SK-N-SH (cell line): ENCODE results near the gene GSDMA. TPM values are rescaled to one million over a fixed set of nuclear protein-coding genes. Genes with fewer than 3 reads are reported as not detected.

Experiments
- CTCF ChIA-PET: fragments of 300-600, 350-600 bp; formaldehyde crosslinking; extraction: SDS; loops from one replicate; lab custom pipeline; 2021; lab: Yijun Ruan, JAX
- POLR2A ChIA-PET: fragments of 350-600 bp; sonication (Branson Sonifier 250); formaldehyde crosslinking; extraction: SDS; loops from one replicate; lab custom pipeline; 2020; ENCODE audit warnings: antibody characterized with exemption, inconsistent platforms; lab: Yijun Ruan, JAX
- DNase-seq: peaks from one replicate; pipeline ENCODE4 v3.0.0; 2012
- H2AFZ ChIP-seq: fragments of 200-600 bp; sonication (generic); 2 replicates; pipeline ENCODE4 v1.8.1; 2016; ENCODE audit warnings: antibody characterized with exemption, mild to moderate bottlenecking, low read depth
- H3F3A ChIP-seq: fragments of 200-600 bp; sonication (generic); replicated peaks from 2 replicates; pipeline ENCODE3; 2016; ENCODE audit warnings: antibody characterized with exemption, mild to moderate bottlenecking; ENCODE audit not compliant: insufficient read depth
- H3K27ac ChIP-seq, 2 experiments: fragments of 200-500 bp in 1 of 2; fragments of 200-600 bp in 1 of 2; sonication (Bioruptor generic) in 1 of 2; sonication (generic), shearing (Covaris generic) in 1 of 2; 2 replicates each; pipeline versions ENCODE4 v1.5.1 to v1.6.1; 2014 to 2016; ENCODE audit warnings: low read depth in 2 of 2, inconsistent platforms in 1 of 2, low read length in 1 of 2, mild to moderate bottlenecking in 1 of 2, mixed read lengths in 1 of 2
- H3K27me3 ChIP-seq: fragments of 200-600 bp; sonication (generic), shearing (Covaris generic); 2 replicates; pipeline ENCODE4 v1.6.1; 2016; ENCODE audit warnings: mixed run types; ENCODE audit not compliant: insufficient read depth
- H3K36me3 ChIP-seq, 2 experiments: fragments of 200-500 bp in 1 of 2; fragments of 200-600 bp in 1 of 2; sonication (Bioruptor generic) in 1 of 2; sonication (generic) in 1 of 2; replicated peaks in 1 of 2; 2 replicates each; pipeline versions ENCODE3 to v1.5.1; 2014 to 2016; ENCODE audit warnings: low read length in 1 of 2, mild to moderate bottlenecking in 1 of 2; ENCODE audit not compliant: insufficient read depth in 2 of 2, control insufficient read depth in 1 of 2
- H3K4me1 ChIP-seq, 2 experiments: fragments of 200-500 bp in 1 of 2; fragments of 200-600 bp in 1 of 2; sonication (Bioruptor generic) in 1 of 2; sonication (generic), shearing (Covaris generic) in 1 of 2; 2 replicates each; pipeline versions ENCODE4 v1.5.1 to v1.6.1; 2014 to 2016; ENCODE audit warnings: low read depth in 1 of 2, low read length in 1 of 2, mixed run types in 1 of 2; ENCODE audit not compliant: insufficient read depth in 2 of 2, control insufficient read depth in 1 of 2
- H3K4me2 ChIP-seq: fragments of 200-600 bp; sonication (generic), shearing (Covaris generic); 2 replicates; pipeline ENCODE4 v1.6.1; 2017; ENCODE audit warnings: mixed run types
- H3K4me3 ChIP-seq, 2 experiments: fragments of 200-500 bp in 1 of 2; fragments of 200-600 bp in 1 of 2; sonication (Bioruptor generic) in 1 of 2; sonication (generic), shearing (Covaris generic) in 1 of 2; 2 replicates each; pipeline versions ENCODE4 v1.5.1 to v1.8.1; 2014 to 2016; ENCODE audit warnings: low read depth in 2 of 2, inconsistent platforms in 1 of 2, low read length in 1 of 2, mild to moderate bottlenecking in 1 of 2, mixed read lengths in 1 of 2, moderate library complexity in 1 of 2
- H3K79me2 ChIP-seq: fragments of 200-600 bp; sonication (generic); 2 replicates; pipeline ENCODE4 v1.8.1; 2017; ENCODE audit warnings: mild to moderate bottlenecking; ENCODE audit not compliant: insufficient read depth
- H3K9ac ChIP-seq: fragments of 200-600 bp; sonication (generic); 2 replicates; pipeline ENCODE4 v1.6.1; 2017; ENCODE audit warnings: mixed run types
- H3K9me2 ChIP-seq: fragments of 200-600 bp; sonication (generic); 2 replicates; pipeline ENCODE4 v1.6.1; 2017; ENCODE audit warnings: mixed run types
- H3K9me3 ChIP-seq: fragments of 200-600 bp; sonication (generic); 2 replicates; pipeline ENCODE4 v1.6.1; 2017; ENCODE audit warnings: mixed run types, mild to moderate bottlenecking, moderate library complexity
- H4K20me1 ChIP-seq: fragments of 200-600 bp; sonication (generic); 2 replicates; pipeline ENCODE4 v1.6.1; 2017; ENCODE audit warnings: mild to moderate bottlenecking, mixed run types; ENCODE audit not compliant: insufficient read depth
- CTCF ChIP-seq: fragments of 200-600 bp; sonication (generic); IDR thresholded peaks from 2 replicates; pipeline ENCODE4 v1.6.1; 2017; ENCODE audit warnings: antibody characterized with exemption, mild to moderate bottlenecking, moderate library complexity
- EZH2phosphoT487 ChIP-seq: fragments of 200-600 bp; sonication (generic); IDR thresholded peaks from 2 replicates; pipeline ENCODE4 v1.6.1; 2017; ENCODE audit warnings: low read depth, mixed run types, mild to moderate bottlenecking, antibody characterized with exemption, moderate library complexity, borderline replicate concordance
- FOXJ3 ChIP-seq: sonication (generic); formaldehyde crosslinking; IDR thresholded peaks from 2 replicates; pipeline ENCODE4 v1.5.1; 2020; ENCODE audit warnings: mild to moderate bottlenecking, missing genetic modification reagents
- FOXM1 ChIP-seq: IDR thresholded peaks from 2 replicates; pipeline ENCODE4 v1.4.0; 2012; ENCODE audit warnings: low read depth, mild to moderate bottlenecking
- JUND ChIP-seq: IDR thresholded peaks from 2 replicates; pipeline ENCODE4 v1.4.0; 2012
- MEF2A ChIP-seq: IDR thresholded peaks from 2 replicates; pipeline ENCODE4 v1.4.0; 2012; ENCODE audit warnings: low read depth, borderline replicate concordance
- NFIC ChIP-seq: IDR thresholded peaks from 2 replicates; pipeline ENCODE4 v1.4.0; 2012; ENCODE audit warnings: borderline replicate concordance
- NRF1 ChIP-seq: IDR thresholded peaks from 2 replicates; pipeline ENCODE4 v1.6.1; 2012; ENCODE audit warnings: low read depth, mild to moderate bottlenecking, low read length
- PBX3 ChIP-seq: IDR thresholded peaks from 2 replicates; pipeline ENCODE4; 2012
- POLR2AphosphoS5 ChIP-seq: IDR thresholded peaks from 2 replicates; pipeline ENCODE4 v1.6.1; 2012; ENCODE audit warnings: low read depth, low read length
- RAD21 ChIP-seq: IDR thresholded peaks from 2 replicates; pipeline ENCODE4 v1.6.1; 2012; ENCODE audit warnings: mild to moderate bottlenecking, low read length
- RFX5 ChIP-seq: IDR thresholded peaks from 2 replicates; pipeline ENCODE4 v1.6.1; 2012; ENCODE audit warnings: mild to moderate bottlenecking, improper control_type of control experiment, low read length
- SIN3A ChIP-seq: IDR thresholded peaks from 2 replicates; pipeline ENCODE4 v1.6.1; 2012; ENCODE audit warnings: low read depth, mild to moderate bottlenecking, low read length, moderate library complexity, borderline replicate concordance
- SMC3 ChIP-seq: IDR thresholded peaks from 2 replicates; pipeline ENCODE4 v1.6.1; 2012; ENCODE audit warnings: low read depth, low read length, improper control_type of control experiment
- TAF1 ChIP-seq: IDR thresholded peaks from 2 replicates; pipeline ENCODE4 v1.6.1; 2012; ENCODE audit warnings: low read depth, mild to moderate bottlenecking, low read length, moderate library complexity, borderline replicate concordance
- TEAD4 ChIP-seq: IDR thresholded peaks from 2 replicates; pipeline ENCODE4 v1.4.0; 2012; ENCODE audit warnings: mild to moderate bottlenecking, borderline replicate concordance; ENCODE audit not compliant: insufficient read depth
- USF2 ChIP-seq: fragments of 150-350 bp; IDR thresholded peaks from 2 replicates; pipeline ENCODE4 v1.6.1; 2017; ENCODE audit warnings: antibody characterized with exemption, low read length, low read depth, borderline replicate concordance
- YY1 ChIP-seq: IDR thresholded peaks from 2 replicates; pipeline ENCODE4 v1.4.0; 2012; ENCODE audit warnings: low read depth, mild to moderate bottlenecking
- whole genome bisulfite sequencing: methylation state at CpG from one replicate; pipeline ENCODE4 v1.1.6; 2017; ENCODE audit warnings: low lambda C conversion rate; 5-methylcytosine and 5-hydroxymethylcytosine counted together
- polyA plus RNA-seq, 3 experiments: library from polyadenylated mRNA; depleted of rRNA; stranded (reverse); fragments of >200 nt; gene quantifications; 2 replicates each; pipeline ENCODE4 v1.2.3, GENCODE V29; 2012
- TF ChIP-seq, protein P1 (sequence below): IDR thresholded peaks from 2 replicates; pipeline ENCODE4 v1.4.0; 2012; ENCODE audit warnings: low read depth, borderline replicate concordance

GSDMA gene
- polyA plus RNA-seq, 1 of the 3 experiments (the other 2 are of a cell fraction): not detected

DNA sequence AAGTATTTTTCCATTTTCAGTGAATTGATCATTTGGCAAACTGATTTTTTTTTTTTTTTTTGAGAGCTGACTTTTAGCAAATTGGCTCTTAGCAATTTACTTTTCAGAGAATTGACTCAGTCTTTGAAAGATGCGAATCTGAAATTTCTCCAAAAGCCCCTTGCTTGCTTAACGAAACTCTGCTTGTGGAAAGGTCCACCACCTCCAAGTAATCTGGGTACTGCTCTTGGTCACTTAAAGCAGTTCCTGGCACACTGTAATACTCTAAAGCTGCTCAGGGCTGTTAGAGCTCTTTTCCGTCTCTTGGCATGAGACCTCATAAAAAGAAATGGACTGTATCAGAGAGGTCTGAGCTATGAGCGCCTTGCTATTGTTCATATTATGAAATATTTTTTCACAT is 47.2 kb upstream of the GSDMA start (continued):
- TF ChIP-seq CTCF: no peak
- no peak for TF ChIP-seq FOXM1
- TF ChIP-seq MEF2A: no peak

GRCh38 chr17:39916918-39917317 is 45.9 kb upstream of the GSDMA start:
- no peaks in the 10 kb centered on the region for H3F3A ChIP-seq
- H3K27ac ChIP-seq: no peak overlapping the region
- no peak overlapping the region for H3K4me2 ChIP-seq
- no peaks in the 10 kb centered on the region for H3K27me3 ChIP-seq
- no peaks in the 10 kb centered on the region for H4K20me1 ChIP-seq
- no peaks in the 10 kb centered on the region for H3K9me3 ChIP-seq
- CTCF ChIA-PET: interaction anchor here (0.9 to 1.5 kb wide), 3 partner anchors 10 to 75 kb away, joined by 3 to 5 read pairs (median 4); partner anchors contain the start of genes ORMDL3 and PSMD3
- no peak overlapping the region for H3K9ac ChIP-seq
- H3K79me2 ChIP-seq: no peaks in the 10 kb centered on the region
- no peak for DNase-seq
- no peak overlapping the region for H2AFZ ChIP-seq
- no peak overlapping the region for H3K4me3 ChIP-seq
- H3K36me3 ChIP-seq: peaks cover 6 to 19% of the 10 kb centered on the region in 2 experiments
- TF ChIP-seq YY1 (no peak), NRF1 (no peak), RAD21 (peak; percentile 22), FOXM1 (no peak), SMC3 (0 out of 2 replicates have a peak, but pooled peaks have one; percentile 12), RFX5 (no peak), POLR2AphosphoS5 (no peak), PBX3 (no peak), TAF1 (no peak), FOXJ3 (CRISPR knock-in tag) (no peak), JUND (no peak), NFIC (no peak)
- H3K4me1 ChIP-seq: no peaks in the 10 kb centered on the region
- POLR2A ChIA-PET: no interaction called here
- no peaks in the 10 kb centered on the region for H3K9me2 ChIP-seq
- 86% methylated on average over 7 of the region's 7 CpGs for WGBS

GRCh38 chr17:39919087-39919683 is 43.6 kb upstream of the GSDMA start:
- 82% methylated on average over 5 of the region's 9 CpGs for WGBS
- no peak overlapping the region for H3K4me3 ChIP-seq
- H3K36me3 ChIP-seq: peaks cover 9 to 42% of the 10 kb centered on the region in 2 experiments
- no peak for TF ChIP-seq EZH2phosphoT487
- no peak for TF ChIP-seq MEF2A
- TF ChIP-seq NRF1: no peak
- TF ChIP-seq TEAD4: no peak
- no peak for TF ChIP-seq RAD21
- TF ChIP-seq, protein P1, sequence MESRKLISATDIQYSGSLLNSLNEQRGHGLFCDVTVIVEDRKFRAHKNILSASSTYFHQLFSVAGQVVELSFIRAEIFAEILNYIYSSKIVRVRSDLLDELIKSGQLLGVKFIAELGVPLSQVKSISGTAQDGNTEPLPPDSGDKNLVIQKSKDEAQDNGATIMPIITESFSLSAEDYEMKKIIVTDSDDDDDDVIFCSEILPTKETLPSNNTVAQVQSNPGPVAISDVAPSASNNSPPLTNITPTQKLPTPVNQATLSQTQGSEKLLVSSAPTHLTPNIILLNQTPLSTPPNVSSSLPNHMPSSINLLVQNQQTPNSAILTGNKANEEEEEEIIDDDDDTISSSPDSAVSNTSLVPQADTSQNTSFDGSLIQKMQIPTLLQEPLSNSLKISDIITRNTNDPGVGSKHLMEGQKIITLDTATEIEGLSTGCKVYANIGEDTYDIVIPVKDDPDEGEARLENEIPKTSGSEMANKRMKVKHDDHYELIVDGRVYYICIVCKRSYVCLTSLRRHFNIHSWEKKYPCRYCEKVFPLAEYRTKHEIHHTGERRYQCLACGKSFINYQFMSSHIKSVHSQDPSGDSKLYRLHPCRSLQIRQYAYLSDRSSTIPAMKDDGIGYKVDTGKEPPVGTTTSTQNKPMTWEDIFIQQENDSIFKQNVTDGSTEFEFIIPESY: no peak
- TF ChIP-seq USF2: no peak
- no peak for TF ChIP-seq JUND
- no peak for TF ChIP-seq PBX3
- no peak for TF ChIP-seq SIN3A
- TF ChIP-seq YY1: no peak

More at GRCh38 chr17:39919087-39919683, 43.6 kb upstream of the GSDMA start:
- H3K79me2 ChIP-seq: 0 out of 2 replicates have a peak, but pooled peaks cover 6% of the 10 kb centered on the region
- no peaks in the 10 kb centered on the region for H3K9me3 ChIP-seq
- peaks cover 5% of the 10 kb centered on the region for H4K20me1 ChIP-seq
- H2AFZ ChIP-seq: no peak overlapping the region
- CTCF ChIA-PET: no interaction called here
- H3K4me1 ChIP-seq: no peaks in the 10 kb centered on the region; a peak in 1 of 4 replicates
- H3K27ac ChIP-seq: no peak overlapping the region
- H3K27me3 ChIP-seq: no peaks in the 10 kb centered on the region
- no peak overlapping the region for H3K9ac ChIP-seq
- H3F3A ChIP-seq: no peaks in the 10 kb centered on the region
- H3K4me2 ChIP-seq: no peak overlapping the region
- no peak for DNase-seq
- POLR2A ChIA-PET: no interaction called here
- no peaks in the 10 kb centered on the region for H3K9me2 ChIP-seq
